Stimulated activated CD4-positive, alpha-beta T cell treated with anti-CD3 and anti-CD28 coated beads, Interleukin-15, amount 100 ng/mL, for 24 hours (primary cell): Measurements from ENCODE around the gene MAN2A2.

Source experiments
- DNase-seq: peaks from one replicate; pipeline ENCODE4 v3.0.0-alpha.2; 2020

The MAN2A2 gene

DNA sequence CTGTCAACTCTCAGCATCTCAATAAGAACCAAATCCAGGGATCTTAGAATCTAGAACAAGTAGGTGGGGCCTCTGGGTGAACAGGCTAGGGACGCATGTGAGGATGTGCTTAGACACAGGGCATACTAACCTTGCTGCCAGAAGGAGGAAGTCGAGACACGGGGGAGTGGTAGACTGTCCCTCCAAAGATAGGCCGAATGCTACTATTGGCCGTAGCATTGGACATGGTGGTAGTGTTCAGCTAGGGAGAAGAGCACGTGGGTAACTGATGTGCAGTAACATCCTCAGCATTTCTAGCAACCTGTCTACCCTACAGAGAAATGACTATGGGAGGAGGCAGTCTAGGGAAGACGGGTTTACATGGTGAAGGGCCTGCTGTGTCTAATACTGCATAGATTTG, 67.2 kb downstream of the MAN2A2 start:
- no peak for DNase-seq

DNA sequence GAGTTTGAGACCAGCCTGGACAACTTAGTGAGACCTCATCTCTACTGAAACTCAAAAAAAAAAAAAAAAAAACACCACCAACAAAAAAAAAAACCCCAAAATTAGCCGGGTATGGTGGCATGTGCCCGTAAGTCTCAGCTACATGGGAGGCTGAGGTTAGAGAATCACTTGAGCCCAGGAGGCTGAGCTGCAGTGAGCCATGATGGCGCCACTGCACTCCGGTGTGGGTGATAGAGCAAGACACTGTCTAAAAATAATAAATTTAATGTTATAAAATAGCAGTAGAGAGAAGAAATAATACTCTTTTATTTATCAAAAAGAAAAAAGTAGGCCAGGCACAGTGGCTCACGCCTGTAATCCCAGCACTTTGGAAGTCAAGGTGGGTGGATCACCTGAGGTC, 69.0 kb downstream of the MAN2A2 start:
- no peak for DNase-seq
